Cardiac fibroblast (primary cell): ENCODE measurements around the gene EGR4.

ENCODE experiments used
- DNase-seq, 2 donors: peaks; one replicate each; pipeline versions ENCODE4 v3.0.0 to v3.0.0-alpha.2; 2010; ENCODE audit warnings: low read depth in 2 of 2
- H3K4me3 ChIP-seq, 2 donors: replicated peaks in 1 of 2; 1 replicate in 1 of 2; 2 replicates in 1 of 2; pipeline ENCODE4 v1.5.1; 2011; ENCODE audit warnings: low read depth in 2 of 2, low read length in 2 of 2, mild to moderate bottlenecking in 2 of 2, moderate library complexity in 1 of 2
- TF ChIP-seq, protein P1 (sequence below): IDR thresholded peaks from one replicate; pipeline ENCODE4 v1.5.1; 2011; ENCODE audit warnings: low read depth, mild to moderate bottlenecking, low read length, inconsistent platforms

Gene EGR4

GRCh38 chr2:73324126-73324725 lies 30.9 kb upstream of the EGR4 start:
- H3K4me3 ChIP-seq = no peak overlapping the region
- TF ChIP-seq, protein P1, sequence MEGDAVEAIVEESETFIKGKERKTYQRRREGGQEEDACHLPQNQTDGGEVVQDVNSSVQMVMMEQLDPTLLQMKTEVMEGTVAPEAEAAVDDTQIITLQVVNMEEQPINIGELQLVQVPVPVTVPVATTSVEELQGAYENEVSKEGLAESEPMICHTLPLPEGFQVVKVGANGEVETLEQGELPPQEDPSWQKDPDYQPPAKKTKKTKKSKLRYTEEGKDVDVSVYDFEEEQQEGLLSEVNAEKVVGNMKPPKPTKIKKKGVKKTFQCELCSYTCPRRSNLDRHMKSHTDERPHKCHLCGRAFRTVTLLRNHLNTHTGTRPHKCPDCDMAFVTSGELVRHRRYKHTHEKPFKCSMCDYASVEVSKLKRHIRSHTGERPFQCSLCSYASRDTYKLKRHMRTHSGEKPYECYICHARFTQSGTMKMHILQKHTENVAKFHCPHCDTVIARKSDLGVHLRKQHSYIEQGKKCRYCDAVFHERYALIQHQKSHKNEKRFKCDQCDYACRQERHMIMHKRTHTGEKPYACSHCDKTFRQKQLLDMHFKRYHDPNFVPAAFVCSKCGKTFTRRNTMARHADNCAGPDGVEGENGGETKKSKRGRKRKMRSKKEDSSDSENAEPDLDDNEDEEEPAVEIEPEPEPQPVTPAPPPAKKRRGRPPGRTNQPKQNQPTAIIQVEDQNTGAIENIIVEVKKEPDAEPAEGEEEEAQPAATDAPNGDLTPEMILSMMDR = no peak
- DNase-seq = no peak

DNA sequence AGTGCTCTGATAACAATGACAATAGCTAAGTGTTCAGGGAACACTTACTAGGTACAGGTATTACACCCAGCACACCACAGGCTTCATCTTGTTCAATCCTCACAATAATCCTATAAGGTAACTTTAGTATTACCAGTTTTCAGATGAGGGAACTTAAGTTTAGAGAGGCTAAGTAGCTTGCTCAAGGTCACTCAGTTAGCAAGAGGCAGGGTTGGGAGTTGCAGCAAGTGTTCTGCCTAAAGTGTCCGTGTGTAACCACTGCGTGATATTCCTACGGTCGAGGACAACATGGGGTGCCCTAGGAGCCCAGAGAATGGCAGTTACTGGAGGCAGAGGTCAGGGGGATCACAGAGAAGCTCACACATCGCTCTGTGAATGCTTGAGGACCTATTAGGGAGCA lies 30.2 kb upstream of the EGR4 start:
- no peak for DNase-seq
- TF ChIP-seq, protein P1 = no peak
- H3K4me3 ChIP-seq = no peak overlapping the region

DNA sequence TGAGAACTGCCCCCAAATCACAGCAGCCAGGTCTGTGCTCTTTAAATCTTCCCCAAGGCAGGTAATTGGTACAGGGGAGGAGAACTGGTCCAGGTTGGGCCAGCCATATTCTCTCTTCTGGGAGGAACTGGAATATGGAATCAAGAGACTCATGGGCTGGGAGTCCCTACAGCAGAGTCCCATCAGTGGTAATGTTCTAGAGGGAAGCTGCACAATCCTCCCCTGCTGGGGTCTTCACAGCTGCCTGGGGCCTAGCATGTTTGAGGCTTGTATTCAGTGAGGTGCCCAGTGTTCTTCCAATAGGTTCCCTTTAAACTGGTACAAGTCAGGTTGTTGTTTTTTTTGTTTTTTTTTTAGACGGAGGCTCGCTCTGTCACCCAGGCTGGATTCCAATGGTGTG lies 21.1 kb upstream of the EGR4 start:
- DNase-seq = no peak
- H3K4me3 ChIP-seq = no peak overlapping the region
- TF ChIP-seq, protein P1 = no peak

GRCh38 chr2:73307720-73308119 lies 14.4 kb upstream of the EGR4 start:
- no peak for DNase-seq
- H3K4me3 ChIP-seq = no peak overlapping the region
- TF ChIP-seq, protein P1 = no peak

DNA sequence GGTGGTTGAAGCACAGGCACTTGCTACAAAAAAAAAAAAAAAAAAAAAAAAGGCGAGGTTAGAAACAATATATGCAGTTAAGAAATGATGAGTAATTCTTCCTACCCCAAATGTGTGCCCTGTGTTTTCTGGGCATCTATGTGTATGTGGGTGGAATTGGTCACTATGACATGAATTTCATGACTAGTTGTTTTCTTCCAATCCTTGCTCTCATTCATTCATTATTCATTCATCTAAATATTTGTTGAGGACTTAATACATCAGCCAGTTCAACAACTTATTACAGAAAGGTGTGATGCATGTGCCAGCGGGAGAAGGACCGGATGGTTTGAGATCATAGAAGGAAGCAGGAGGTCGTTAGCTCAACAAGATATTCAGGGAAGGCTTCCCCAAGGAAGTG lies 8.3 kb upstream of the EGR4 start:
- no peak overlapping the region for H3K4me3 ChIP-seq
- no peak for DNase-seq
- TF ChIP-seq, protein P1 = no peak

GRCh38 chr2:73300926-73301325 lies 7.6 kb upstream of the EGR4 start:
- DNase-seq = no peak
- no peak overlapping the region for H3K4me3 ChIP-seq
- TF ChIP-seq, protein P1 = no peak

GRCh38 chr2:73297586-73297985 lies 4.2 kb upstream of the EGR4 start:
- TF ChIP-seq, protein P1 = no peak
- no peak for DNase-seq
- no peak overlapping the region for H3K4me3 ChIP-seq
